Germinal center (tissue), 1 donor: Measurements from ENCODE around the gene DYNC1H1.

Experiments
- DNase-seq: peaks from one replicate; pipeline ENCODE4 v3.0.0; 2012; ENCODE audit warnings: mixed read lengths, low spot score

Gene DYNC1H1

DNA sequence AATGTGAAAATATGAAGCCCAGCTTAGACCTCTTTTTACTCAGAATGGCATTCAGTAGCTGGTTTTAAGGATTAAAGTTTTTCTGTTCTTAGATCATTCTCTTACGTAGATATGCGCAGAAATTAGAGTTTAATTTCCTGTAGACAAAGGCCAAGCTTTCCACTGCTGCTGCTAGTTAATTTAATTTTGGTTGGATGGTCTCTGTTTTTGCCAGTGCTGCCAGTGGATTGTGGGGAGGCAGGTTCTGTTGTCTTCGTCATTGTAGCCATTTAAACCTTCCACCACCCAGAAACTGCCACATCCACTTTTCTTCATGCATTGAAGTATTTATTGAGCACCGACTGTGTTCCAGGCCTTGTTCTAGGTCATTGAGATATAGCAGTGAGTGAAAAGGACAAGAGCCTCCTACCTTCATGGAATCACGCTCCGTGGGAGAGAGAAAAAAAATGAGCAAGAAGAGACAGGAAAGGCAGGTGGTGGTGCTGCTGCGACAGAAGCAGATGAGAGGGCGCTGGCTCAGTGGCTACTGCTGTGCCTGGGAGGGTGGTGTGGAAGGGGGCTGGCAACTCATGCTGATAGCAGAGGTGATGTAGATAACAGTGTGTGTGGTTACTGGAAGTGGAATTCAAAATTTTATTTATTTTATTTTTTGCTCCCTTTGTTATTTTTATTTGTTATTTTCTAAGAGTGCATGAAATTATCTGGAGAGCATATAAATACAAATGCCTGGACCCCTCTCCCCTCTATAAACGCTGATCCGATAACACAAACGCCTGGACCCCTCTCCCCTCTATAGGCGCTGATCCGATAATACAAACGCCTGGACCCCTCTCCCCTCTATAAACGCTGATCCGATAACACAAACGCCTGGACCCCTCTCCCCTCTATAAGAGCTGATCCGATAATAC lies 33.3 kb downstream of the DYNC1H1 start:
- no peak for DNase-seq

DNA sequence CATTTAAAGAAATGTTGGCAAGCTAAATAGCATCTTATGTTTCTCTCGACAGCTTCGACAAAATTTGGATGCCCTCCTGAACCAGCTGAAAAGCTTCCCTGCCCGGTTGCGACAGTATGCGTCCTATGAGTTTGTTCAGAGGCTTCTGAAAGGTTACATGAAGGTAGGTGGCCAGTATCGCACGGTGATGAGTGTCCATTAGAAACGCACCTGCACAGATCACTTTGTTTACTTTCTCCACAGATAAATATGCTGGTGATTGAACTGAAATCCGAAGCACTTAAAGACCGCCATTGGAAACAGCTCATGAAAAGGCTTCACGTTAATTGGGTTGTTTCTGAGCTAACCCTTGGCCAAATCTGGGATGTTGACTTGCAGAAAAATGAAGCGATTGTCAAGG lies 36.5 kb downstream of the DYNC1H1 start:
- no peak for DNase-seq

DNA sequence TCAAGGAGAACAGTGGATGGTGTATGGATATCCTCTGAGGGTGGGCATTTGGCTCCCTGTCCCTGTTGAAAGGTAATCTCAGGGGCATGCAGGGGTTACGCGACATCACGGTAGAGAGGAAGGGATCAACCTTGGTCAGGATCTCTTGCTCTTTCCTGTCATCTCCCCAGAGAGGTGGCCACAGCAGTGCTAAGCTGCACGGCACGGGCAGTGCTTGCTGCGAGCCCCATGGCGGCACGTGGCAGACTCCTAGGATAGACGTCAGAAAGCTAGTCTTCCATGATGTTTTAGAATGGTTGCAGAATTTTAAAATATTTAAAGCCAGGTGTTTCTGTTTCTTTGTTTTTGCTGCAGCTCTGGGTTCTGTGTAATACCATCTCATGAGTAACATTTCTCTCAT lies 41.0 kb downstream of the DYNC1H1 start:
- DNase-seq = no peak

DNA sequence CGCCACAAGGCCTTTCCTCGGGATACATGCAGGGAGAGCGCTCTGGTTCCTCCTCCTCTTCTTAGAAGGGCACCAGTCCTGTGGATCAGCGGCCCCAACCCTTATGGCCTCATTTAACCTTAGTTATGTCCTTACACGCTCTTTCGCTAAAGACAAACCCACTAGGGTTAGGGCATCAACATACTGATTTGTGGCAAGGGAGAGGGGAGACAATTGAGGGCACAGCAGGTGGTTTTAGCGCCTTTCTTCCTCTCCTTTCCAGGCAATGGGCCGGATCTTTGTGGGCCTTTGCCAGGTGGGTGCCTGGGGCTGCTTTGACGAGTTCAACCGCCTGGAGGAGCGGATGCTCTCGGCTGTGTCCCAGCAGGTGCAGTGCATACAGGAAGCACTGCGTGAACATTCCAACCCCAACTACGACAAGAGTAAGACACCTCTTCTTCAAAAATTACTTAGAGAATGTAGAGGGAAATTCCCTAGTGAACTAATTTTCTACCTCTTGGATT lies 43.6 kb downstream of the DYNC1H1 start:
- DNase-seq = no peak

DNA sequence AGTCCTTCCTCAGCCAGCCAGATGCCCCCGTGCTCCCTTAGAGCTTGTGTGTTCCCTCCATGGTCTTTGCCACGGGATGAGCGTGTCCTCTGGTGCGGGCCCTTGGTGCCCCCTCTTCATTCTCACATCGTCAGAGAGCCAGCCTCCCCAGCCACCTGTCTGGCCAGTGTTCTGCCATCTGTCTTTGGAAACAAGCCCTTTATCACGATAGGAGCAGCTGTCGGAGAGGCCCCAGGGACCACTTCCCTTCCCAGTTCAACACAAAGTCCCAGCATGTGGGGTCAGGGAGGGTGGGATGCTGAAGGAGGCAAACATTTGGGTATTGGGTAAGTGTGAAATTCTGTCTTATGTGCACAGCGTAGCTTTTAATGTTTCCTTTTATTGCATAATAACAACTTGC lies 44.5 kb downstream of the DYNC1H1 start:
- no peak for DNase-seq

DNA sequence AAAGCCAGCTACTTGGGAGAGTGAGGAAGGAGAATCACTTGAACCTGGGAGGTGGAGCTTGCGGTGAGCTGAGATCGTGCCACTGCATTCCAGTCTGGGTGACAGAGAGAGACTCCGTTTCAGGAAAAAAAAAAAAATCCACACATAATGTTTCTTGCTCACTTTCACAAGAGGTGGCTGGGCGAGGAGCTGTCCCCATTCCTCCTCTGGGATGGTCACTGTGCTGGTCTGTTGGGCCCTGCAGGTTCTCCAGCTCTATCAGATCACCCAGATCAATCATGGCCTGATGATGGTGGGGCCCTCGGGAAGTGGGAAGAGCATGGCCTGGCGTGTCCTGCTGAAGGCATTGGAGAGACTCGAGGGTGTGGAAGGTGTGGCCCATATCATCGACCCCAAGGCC lies 47.3 kb downstream of the DYNC1H1 start:
- no peak for DNase-seq

DNA sequence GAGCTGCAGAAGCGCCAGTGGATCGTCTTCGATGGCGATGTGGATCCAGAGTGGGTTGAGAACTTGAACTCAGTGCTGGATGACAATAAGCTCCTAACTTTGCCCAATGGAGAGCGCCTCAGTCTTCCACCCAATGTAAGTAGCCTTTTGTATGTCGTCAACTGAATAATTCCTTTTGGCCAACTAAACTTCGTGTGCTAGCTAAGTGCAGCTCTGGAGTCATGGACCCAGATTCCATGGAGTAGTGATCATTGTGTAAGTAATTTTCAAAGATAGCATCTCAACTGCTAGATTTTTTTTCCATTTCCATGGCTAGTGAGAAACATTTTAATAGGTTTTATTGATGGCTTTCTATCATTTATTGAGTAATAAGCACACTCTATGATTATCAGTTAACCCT lies 48.0 kb downstream of the DYNC1H1 start:
- DNase-seq = no peak

DNA sequence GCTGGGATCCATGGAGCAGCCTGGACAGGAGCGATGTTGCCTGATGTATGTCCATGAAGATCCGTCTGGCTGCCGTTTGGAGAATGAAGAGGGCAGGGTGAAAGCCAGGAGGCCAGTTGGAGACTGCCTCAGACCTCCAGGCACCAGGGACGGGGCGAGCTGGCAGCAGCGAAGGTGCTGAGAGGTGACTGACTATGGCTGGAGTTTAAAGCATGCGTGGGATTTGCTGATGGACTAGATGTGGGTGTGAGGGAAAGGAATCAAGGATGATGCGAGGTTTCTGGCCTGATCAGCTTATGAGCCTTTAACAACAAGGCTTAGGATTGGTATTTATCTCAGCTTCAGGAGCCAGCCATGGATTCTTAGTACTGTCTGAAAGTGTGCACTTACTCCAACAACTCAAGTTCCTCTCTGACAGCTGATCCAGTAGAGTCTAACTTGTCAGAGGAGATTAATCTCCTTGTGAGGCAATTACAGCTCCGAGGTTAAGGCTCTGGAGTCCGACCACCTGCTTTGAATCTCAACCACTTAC lies 49.4 kb downstream of the DYNC1H1 start:
- DNase-seq = no peak

DNA sequence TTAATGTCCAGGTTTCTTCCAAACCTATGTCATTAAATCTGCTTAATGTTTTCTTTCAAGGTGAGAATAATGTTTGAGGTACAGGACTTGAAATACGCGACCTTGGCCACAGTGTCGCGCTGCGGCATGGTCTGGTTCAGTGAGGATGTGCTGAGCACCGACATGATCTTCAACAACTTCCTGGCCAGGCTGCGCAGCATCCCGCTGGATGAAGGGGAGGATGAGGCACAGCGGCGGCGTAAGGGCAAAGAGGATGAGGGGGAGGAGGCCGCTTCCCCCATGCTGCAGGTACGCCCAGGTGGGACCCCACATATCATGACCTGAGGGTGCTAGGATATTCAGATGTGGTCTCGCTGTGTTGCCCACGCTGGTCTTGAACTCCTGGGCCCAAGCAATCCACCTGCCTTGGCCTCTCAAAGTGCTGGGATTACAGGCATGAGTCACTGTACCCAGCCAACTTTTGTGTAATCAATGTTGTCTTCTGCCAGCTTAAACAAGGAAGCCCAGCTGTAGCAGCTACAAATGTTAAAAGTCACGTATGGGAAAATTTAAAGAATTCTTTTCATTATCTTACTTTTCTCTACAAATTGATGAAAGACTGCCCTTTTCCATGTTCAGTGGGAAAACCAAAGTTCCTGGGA lies 50.8 kb downstream of the DYNC1H1 start:
- no peak for DNase-seq

DNA sequence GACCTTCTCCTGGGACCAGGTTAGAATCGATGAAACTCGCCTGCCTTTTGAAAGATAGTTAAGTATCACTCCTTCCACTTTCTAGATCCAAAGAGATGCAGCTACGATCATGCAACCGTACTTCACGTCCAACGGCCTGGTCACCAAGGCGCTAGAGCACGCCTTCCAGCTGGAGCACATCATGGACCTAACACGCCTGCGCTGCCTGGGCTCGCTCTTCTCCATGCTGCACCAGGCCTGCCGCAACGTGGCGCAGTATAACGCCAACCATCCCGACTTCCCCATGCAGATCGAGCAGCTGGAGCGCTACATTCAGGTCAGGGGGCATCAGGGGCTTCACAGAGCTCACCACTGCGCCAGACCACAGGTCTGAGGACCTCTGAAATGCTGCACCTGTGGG lies 51.4 kb downstream of the DYNC1H1 start:
- no peak for DNase-seq

DNA sequence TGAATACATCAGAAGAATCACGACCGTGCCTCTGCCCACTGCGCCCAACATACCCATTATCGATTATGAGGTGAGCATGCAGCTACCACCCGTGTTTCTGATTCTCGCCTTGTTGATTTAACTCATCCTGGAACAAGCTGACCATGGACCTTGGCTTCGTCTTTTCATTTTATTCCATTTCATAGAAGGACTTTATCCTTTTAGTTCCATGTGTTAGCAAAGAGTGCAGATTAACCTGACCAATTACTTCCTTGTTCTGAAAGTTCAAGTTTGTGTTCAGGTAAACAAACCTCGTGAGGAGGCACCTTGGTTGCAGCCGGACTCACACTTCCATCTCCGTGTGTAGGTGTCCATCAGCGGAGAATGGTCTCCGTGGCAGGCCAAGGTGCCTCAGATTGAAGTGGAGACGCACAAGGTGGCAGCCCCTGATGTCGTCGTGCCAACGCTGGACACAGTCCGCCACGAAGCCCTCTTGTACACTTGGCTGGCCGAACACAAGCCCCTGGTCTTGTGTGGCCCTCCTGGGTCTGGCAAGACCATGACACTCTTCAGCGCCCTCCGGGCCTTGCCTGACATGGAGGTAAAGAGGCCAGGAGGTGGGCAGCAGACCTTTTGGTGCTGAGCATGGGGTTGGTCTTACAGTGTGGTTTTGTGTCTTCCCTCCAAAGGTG lies 52.2 kb downstream of the DYNC1H1 start:
- DNase-seq = no peak

DNA sequence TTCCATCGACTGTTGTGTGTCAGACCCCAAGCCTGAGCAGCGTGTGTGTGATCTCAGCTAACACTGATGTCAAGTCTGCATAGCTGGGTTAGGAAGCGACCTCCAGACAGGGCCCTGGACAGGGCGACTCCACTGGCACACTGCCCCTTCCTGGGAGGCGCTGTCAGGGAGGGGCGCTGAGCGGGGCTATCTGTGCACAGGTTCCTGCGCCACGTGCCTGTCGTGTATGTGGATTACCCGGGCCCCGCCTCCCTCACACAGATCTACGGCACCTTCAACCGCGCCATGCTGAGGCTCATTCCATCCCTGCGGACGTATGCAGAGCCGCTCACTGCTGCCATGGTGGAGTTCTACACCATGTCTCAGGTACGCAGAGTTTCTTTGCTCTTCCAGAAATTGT lies 53.9 kb downstream of the DYNC1H1 start:
- DNase-seq = no peak

DNA sequence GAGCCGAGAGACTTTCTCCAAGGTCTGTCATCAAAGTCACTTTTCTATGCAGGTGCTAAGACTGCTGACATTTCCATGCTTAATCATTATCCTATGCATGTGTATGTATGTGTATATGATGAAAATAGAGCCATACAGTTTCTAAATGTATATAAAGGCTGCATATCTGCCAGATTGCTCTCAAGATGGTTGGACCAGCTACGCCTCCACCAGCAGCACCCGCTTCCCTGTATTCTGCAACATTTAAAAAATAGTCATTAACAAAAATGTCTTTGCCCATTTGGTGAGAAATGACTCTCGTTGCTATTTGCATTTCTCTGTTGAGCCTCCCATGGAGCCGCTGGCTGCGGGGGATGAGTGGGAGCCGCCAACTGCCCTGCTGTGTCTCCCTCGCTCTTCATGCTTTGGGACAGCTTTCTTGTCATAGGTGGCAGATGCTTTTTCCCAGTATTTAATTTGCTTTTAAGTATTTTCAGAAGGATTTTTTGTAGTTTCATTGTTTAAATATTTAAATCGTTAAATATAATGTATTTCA lies 54.7 kb downstream of the DYNC1H1 start:
- DNase-seq = no peak

DNA sequence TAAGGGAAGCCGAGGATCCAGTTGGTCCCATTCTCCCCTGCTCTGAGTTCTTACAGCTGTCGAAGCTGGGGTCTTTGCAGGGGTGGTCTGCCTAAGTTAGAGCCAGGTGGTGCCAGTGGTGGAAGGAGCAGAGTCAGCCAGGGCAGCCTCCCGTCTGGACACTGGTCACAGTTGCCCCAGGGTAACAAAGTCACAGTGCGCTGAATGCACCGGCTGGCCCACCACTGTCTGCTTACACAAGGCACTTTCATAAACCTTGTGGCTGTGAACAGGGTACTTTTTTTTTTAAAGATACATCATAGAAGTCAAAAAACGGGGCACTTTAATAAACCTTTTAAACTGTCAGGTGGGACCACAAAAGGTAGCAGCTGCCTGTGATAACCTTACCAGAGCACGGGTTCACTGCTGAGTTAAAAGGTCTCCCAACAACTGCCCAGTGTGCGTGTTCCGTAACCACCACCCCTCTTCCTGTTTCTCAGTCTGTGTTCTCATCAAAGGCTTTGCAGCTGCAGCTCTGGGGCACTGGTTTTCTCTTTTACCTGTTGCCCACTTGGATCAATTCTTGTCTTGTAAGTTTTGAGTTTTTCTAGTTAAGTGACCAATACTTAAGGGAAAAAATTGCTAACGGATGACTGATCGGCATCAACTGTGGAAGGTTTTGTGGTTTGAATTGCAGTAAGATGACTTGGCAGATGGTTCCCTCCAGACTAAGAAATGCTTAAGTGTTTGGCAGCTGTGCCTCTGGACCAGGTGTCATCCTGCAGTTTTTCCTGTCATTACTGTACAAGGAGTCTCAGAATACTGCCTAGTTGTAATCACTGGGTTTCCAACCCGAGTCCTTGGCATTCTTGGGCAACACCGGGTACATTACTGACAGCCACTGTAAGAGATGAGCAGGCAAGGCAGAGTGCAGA lies 55.9 kb downstream of the DYNC1H1 start:
- DNase-seq = no peak

DNA sequence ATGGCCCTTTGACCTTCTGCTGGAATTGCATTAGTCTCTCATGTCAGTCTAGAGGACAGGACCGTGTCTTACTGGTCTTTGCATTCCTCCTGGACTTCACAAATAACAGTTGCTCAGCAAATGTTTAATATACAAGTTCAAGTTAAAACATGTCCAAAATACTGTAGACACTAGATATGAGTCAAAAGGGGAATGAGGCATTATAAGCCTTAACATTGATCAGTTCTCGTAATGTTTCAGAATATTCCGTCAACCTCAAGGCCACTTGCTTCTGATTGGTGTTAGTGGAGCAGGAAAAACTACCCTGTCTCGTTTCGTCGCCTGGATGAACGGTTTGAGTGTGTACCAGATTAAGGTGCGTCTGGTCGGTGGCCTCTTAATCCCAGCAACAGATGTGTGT lies 62.6 kb downstream of the DYNC1H1 start:
- DNase-seq = no peak

DNA sequence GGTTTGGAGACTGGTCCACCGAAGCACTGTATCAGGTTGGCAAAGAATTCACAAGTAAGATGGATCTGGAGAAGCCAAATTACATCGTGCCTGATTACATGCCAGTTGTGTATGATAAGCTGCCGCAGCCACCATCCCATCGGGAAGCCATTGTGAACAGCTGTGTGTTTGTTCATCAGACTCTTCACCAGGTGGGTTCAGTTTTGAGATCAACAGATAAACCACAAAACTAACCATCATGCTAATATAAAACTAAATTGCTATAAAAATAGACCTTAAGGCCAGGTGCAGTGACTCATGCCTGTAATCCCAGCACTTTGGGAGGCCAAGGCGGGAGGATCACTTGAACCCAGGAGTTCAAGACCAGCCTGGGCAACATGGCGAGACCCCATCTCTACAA lies 63.6 kb downstream of the DYNC1H1 start:
- no peak for DNase-seq

DNA sequence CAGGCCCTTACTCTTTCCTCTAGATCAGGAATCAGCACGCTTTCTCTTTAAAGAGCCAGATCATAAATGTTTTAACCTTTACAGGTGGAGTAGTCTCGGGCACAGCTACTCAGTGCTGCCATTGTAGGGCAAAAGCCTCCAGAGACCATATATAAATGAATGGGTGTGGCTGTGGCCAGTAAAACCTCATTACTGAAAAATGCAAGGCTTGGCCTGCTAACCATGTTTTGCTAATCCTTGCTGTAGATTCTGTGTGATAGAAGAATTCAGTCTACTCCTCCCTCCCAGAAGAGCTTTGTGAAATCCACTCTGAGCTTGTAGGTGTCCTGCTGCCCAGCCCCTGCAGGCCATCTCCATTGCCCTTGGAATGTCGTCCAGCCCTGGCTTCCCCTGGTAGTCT lies 64.4 kb downstream of the DYNC1H1 start:
- DNase-seq = no peak

DNA sequence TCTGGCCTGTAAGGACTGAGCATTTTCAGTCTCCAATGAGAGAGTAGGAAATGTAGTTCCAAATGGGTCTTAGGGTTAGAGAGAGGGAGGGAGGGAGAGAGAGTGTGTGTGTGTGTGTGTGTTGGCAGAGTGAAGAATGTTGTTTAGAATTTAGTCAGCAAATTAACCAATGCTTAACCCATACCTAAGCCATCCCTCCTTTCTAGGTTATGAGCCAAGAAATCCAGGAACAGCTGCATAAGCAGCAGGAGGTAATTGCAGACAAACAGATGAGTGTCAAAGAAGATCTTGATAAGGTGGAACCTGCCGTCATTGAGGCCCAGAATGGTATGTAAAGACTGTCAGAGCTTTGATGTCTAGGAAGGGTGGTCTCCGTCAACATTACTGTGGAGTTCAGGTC lies 65.6 kb downstream of the DYNC1H1 start:
- DNase-seq = no peak

DNA sequence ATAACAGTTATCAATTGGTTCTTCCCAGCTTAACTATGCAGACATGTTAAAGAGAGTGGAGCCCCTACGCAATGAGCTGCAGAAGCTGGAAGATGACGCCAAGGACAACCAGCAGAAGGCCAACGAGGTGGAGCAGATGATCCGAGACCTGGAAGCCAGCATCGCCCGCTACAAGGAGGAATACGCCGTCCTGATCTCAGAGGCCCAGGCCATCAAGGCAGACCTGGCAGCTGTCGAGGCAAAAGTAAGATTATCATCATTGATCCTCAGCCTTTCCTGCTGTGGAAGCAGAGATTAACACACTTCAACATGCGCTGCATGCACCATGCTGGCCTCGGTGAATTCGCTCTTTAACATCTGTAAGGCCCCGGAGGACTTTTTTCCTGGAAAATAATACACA lies 68.9 kb downstream of the DYNC1H1 start:
- no peak for DNase-seq

DNA sequence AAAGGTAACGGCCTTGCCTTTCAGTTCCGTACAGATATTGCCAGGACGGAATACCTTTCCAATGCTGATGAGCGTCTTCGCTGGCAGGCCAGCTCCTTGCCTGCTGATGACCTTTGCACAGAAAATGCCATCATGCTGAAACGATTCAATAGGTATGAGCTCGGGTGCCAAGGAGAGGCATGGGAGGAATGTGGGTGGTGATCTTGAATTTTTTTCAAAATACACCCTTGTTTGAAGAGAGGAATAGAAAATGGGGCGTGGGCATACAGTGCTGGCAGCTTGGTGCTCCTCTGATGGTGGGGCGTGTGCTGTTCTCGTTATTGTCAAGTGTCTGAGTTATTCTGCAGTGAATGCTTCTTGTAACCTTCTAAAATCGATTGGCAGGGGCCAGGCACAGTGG lies 69.9 kb downstream of the DYNC1H1 start:
- no peak for DNase-seq

DNA sequence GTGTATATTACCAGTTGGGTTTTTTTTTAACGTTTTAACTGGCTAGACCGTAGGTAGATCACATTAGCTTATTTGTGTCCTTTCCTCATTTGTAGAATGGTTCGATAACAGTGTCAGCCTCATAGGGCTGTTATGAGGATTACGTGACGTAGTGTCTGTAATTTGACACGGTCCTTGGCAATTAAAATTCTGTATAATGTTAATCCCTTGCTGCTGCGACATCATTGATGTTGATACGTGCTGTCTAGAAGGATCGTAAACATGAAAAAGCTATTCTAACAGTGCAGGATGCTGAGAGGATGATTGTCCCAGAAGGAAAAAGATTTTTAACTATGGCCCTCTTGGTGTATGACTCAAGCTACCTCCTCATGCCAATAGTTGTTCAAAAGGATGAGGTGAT lies 71.5 kb downstream of the DYNC1H1 start:
- no peak for DNase-seq
